Osteocyte (in vitro differentiated cells): ENCODE measurements around the gene RAD54L2. TPM values are rescaled to one million over a fixed set of nuclear protein-coding genes. Genes with fewer than 3 reads are reported as not detected.

Experiments used
- DNase-seq: peaks from one replicate; pipeline ENCODE4 v3.0.0; 2021; ENCODE audit warnings: mixed read lengths; ENCODE audit not compliant: unreplicated experiment; ENCODE audit errors: extremely low spot score
- H3K27ac Mint-ChIP-seq: one replicate; pipeline ENCODE4 v1.8.0; 2021; ENCODE audit warnings: mild to moderate bottlenecking, mixed read lengths; ENCODE audit not compliant: unreplicated experiment
- H3K27me3 Mint-ChIP-seq: one replicate; pipeline ENCODE4 v1.8.0; 2021; ENCODE audit warnings: mixed read lengths; ENCODE audit not compliant: unreplicated experiment
- H3K36me3 Mint-ChIP-seq: one replicate; pipeline ENCODE4 v1.8.0; 2021; ENCODE audit warnings: mixed read lengths; ENCODE audit not compliant: unreplicated experiment
- H3K4me1 Mint-ChIP-seq: one replicate; pipeline ENCODE4 v1.8.0; 2021; ENCODE audit warnings: mixed read lengths; ENCODE audit not compliant: unreplicated experiment
- H3K4me3 Mint-ChIP-seq: one replicate; pipeline ENCODE4 v1.8.0; 2021; ENCODE audit warnings: mild to moderate bottlenecking, moderate library complexity, mixed read lengths; ENCODE audit not compliant: unreplicated experiment
- H3K9me3 Mint-ChIP-seq: one replicate; pipeline ENCODE4 v1.8.0; 2021; ENCODE audit warnings: mixed read lengths; ENCODE audit not compliant: unreplicated experiment
- CTCF ChIP-seq: fragments of 200-600 bp; sonication (generic); IDR thresholded peaks from 2 replicates; pipeline ENCODE4 v1.5.0; 2021; ENCODE audit warnings: antibody characterized with exemption, mild to moderate bottlenecking, moderate library complexity
- total RNA-seq: library from RNA; stranded (reverse); gene quantifications from 2 replicates; pipeline ENCODE4 v1.2.1, GENCODE V29; 2021

Gene RAD54L2
- total RNA-seq, 1 donor from 2014 or later: 28.3 TPM

GRCh38 chr3:51502562-51502910 lies 36.0 kb upstream of the RAD54L2 start:
- no peaks in the 10 kb centered on the region for H3K27me3 Mint-ChIP-seq
- no peak for DNase-seq
- peaks cover 13% of the 10 kb centered on the region for H3K4me1 Mint-ChIP-seq

GRCh38 chr3:51503007-51503406 lies 35.5 kb upstream of the RAD54L2 start:
- Mint-ChIP-seq H3K9me3 (no peaks in the 10 kb centered on the region), H3K27ac (peak overlapping the region; percentile 28), H3K27me3 (no peaks in the 10 kb centered on the region), H3K36me3 (no peaks in the 10 kb centered on the region), H3K4me3 (no peak overlapping the region), H3K4me1 (peaks cover 13% of the 10 kb centered on the region)
- no peak for TF ChIP-seq CTCF
- no peak for DNase-seq

More at GRCh38 chr3:51502562-51502910, 36.0 kb upstream of the RAD54L2 start:
- no peaks in the 10 kb centered on the region for H3K9me3 Mint-ChIP-seq
- no peak for TF ChIP-seq CTCF
- no peak overlapping the region for H3K4me3 Mint-ChIP-seq
- H3K36me3 Mint-ChIP-seq: no peaks in the 10 kb centered on the region
- no peak overlapping the region for H3K27ac Mint-ChIP-seq

- Mint-ChIP-seq H3K27ac (no peak overlapping the region), H3K36me3 (no peaks in the 10 kb centered on the region), H3K27me3 (no peaks in the 10 kb centered on the region), H3K4me3 (no peak overlapping the region), H3K4me1 (no peaks in the 10 kb centered on the region), H3K9me3 (no peaks in the 10 kb centered on the region)
- no peak for DNase-seq
- no peak for TF ChIP-seq CTCF
Measured at GRCh38 chr3:51508255-51508654, 30.3 kb upstream of the RAD54L2 start.

GRCh38 chr3:51510996-51511395 lies 27.5 kb upstream of the RAD54L2 start:
- DNase-seq: no peak
- no peak for TF ChIP-seq CTCF
- Mint-ChIP-seq H3K4me1 (no peaks in the 10 kb centered on the region), H3K36me3 (no peaks in the 10 kb centered on the region), H3K9me3 (no peaks in the 10 kb centered on the region), H3K27ac (no peak overlapping the region), H3K27me3 (no peaks in the 10 kb centered on the region), H3K4me3 (no peak overlapping the region)

GRCh38 chr3:51514210-51514609 lies 24.3 kb upstream of the RAD54L2 start:
- H3K4me1 Mint-ChIP-seq: no peaks in the 10 kb centered on the region
- no peak for DNase-seq
- no peak overlapping the region for H3K27ac Mint-ChIP-seq
- no peaks in the 10 kb centered on the region for H3K36me3 Mint-ChIP-seq
- no peaks in the 10 kb centered on the region for H3K9me3 Mint-ChIP-seq
- no peak for TF ChIP-seq CTCF
- H3K27me3 Mint-ChIP-seq: no peaks in the 10 kb centered on the region
- no peak overlapping the region for H3K4me3 Mint-ChIP-seq
